ENCODE results near the gene CSNK2A3. TPM values are rescaled to one million over a fixed set of nuclear protein-coding genes. Genes with fewer than 3 reads are reported as not detected.

CSNK2A3 gene
- total and polyA plus RNA-seq, 9 of the 15 experiments (the other 6 are each of a cell fraction or from before 2014, with no cell fraction given), result 0.33 to 6.1 (median 1.8) TPM

- intact Hi-C loops (cut with micrococcal nuclease) (no loop called here), in situ Hi-C loops (cut with MboI) (no loop called here)
- ATAC-seq (no peak), DNase-seq (ENCODE audit: extremely low read depth in 1 of 4, low spot score in 3 of 4) (no peak), FAIRE-seq (no peak)
- Histone ChIP-seq H3K27ac (ENCODE audit: extremely low read depth, low read depth, low read length) (no peak overlapping the region), H3K9ac (ENCODE audit: insufficient read depth in 1 of 2, low read depth in 2 of 2, low read length in 2 of 2) (no peak overlapping the region), H2AFZ (ENCODE audit: low read depth, low read length) (no peak overlapping the region), H4K20me1 (replicated peaks; ENCODE audit: control insufficient read depth, insufficient read depth, low read length) (no peaks in the 10 kb centered on the region), H3K36me3 (ENCODE audit: control insufficient read depth, insufficient read depth, low read length) (no peaks in the 10 kb centered on the region), H3K79me2 (ENCODE audit: control insufficient read depth, insufficient read depth, low read length) (no peaks in the 10 kb centered on the region), H3K4me1 (replicated peaks in 1 of 2; ENCODE audit: control insufficient read depth in 2 of 2, insufficient read depth in 2 of 2, low read length in 2 of 2) (no peaks in the 10 kb centered on the region), H3K4me2 (ENCODE audit: insufficient read depth, low read length) (no peak overlapping the region), H3K9me1 (ENCODE audit: control insufficient read depth, insufficient read depth, low read length) (no peaks in the 10 kb centered on the region), H3K4me3 (no peak overlapping the region), H3K27me3 (ENCODE audit: control insufficient read depth in 2 of 2, insufficient read depth in 2 of 2, low read length in 2 of 2) (peaks cover 0 to 11% of the 10 kb centered on the region in 2 experiments; a peak in 1 of 5 replicates), H3K9me3 (replicated peaks; ENCODE audit: control insufficient read depth, insufficient read depth, low read depth, low read length) (no peaks in the 10 kb centered on the region)
- ChIA-PET CTCF (ENCODE audit: low intra/inter-chr PET ratio) (no interaction called here), POLR2A (interaction anchor here (0.6 kb wide), 1 partner anchor 8 kb away, joined by 4 read pairs; the partner anchor contains the start of gene CSNK2A3)
- BruUV-seq (replicated peaks), result no TSS peak
- WGBS (ENCODE audit: insufficient coverage, low coverage, missing lambda C conversion rate), result 0% methylated on average over 1 of the region's 1 CpG
- TF ChIP-seq STAT5B (CRISPR knock-in tag; IDR thresholded peaks at IDR 0.05) (no peak), ZBTB33 (CRISPR knock-in tag; IDR thresholded peaks at IDR 0.05) (no peak), SNAPC5 (CRISPR knock-in tag; IDR thresholded peaks at IDR 0.05) (no peak), PHF20 (IDR thresholded peaks at IDR 0.05; ENCODE audit: partially characterized antibody) (no peak), EHMT2 (IDR thresholded peaks at IDR 0.05) (no peak), ZNF696 (CRISPR knock-in tag; conservative IDR thresholded peaks at IDR 0.05) (no peak), ZFP36 (IDR thresholded peaks at IDR 0.05; ENCODE audit: low read depth, low read length, partially characterized antibody) (no peak)
Observed at GRCh38 chr11:11345099-11345498, 8.0 kb downstream of the CSNK2A3 start.

Measured in K562 (cell line).